Tibial nerve (tissue), 4 donors: ENCODE data around the gene SEMA3B. TPM values are rescaled to one million over a fixed set of nuclear protein-coding genes. Genes with fewer than 3 reads are reported as not detected.
A peak's percentile ranks its signal among the peaks of the same experiment; 100 is the strongest.

ENCODE experiments used
- DNase-seq, 2 donors: peaks; one replicate each; pipeline ENCODE4 v3.0.0-alpha.2; 2019; ENCODE audit warnings: low spot score in 2 of 2
- H3K27ac ChIP-seq, 4 donors: fragments of 200-600 bp; sonication (generic) in 3 of 4; one replicate each; pipeline ENCODE4 v1.5.1; 2017 to 2019; ENCODE audit warnings: mild to moderate bottlenecking in 1 of 4
- H3K27me3 ChIP-seq, 2 donors: fragments of 200-600 bp; sonication (generic) in 1 of 2; one replicate each; pipeline versions ENCODE4 v1.5.1 to v1.6.0; 2017 to 2019
- H3K36me3 ChIP-seq, 3 donors: fragments of 200-600 bp; sonication (generic); one replicate each; pipeline ENCODE4 v1.5.1; 2018 to 2019
- H3K4me1 ChIP-seq, 4 donors: fragments of 200-600 bp; sonication (generic) in 3 of 4; one replicate each; pipeline ENCODE4 v1.5.1; 2017 to 2019
- H3K4me3 ChIP-seq, 4 donors: fragments of 200-600 bp; sonication (generic) in 3 of 4; one replicate each; pipeline ENCODE4 v1.5.1; 2017 to 2019; ENCODE audit warnings: mild to moderate bottlenecking in 1 of 4, moderate library complexity in 1 of 4
- H3K9me3 ChIP-seq, 4 donors: fragments of 200-600 bp; sonication (generic) in 3 of 4; one replicate each; pipeline ENCODE4 v1.5.1; 2017 to 2019
- EP300 ChIP-seq, 2 donors: sonication (generic); formaldehyde crosslinking; IDR thresholded peaks; one replicate each; pipeline ENCODE4 v1.6.1; 2017; ENCODE audit warnings: antibody characterized with exemption in 2 of 2, mild to moderate bottlenecking in 1 of 2
- POLR2A ChIP-seq, 2 donors: fragments of 450-650 bp; IDR thresholded peaks; one replicate each; pipeline ENCODE4 v1.6.1; 2017; ENCODE audit warnings: antibody characterized with exemption in 2 of 2, mild to moderate bottlenecking in 2 of 2, moderate library complexity in 2 of 2
- WGBS, 2 donors: methylation state at CpG; one replicate each; pipeline ENCODE4 v1.1.5; 2018; 5-methylcytosine and 5-hydroxymethylcytosine counted together
- total RNA-seq, 4 donors: library from RNA; depleted of rRNA; stranded (reverse); fragments of >200 nt; gene quantifications; one replicate each; pipeline ENCODE4 v1.1.0, GENCODE V29; 2016
- TF ChIP-seq, protein P1 (sequence below), 5 experiments: fragments of 200-600 bp in 3 of 5; fragments of 450-650 bp in 2 of 5; sonication (generic) in 3 of 5; IDR thresholded peaks; one replicate each; pipeline ENCODE4 v1.5.1; 2016 to 2019; ENCODE audit warnings: antibody characterized with exemption in 5 of 5, mild to moderate bottlenecking in 3 of 5, moderate library complexity in 2 of 5

The SEMA3B gene
- total RNA-seq, 4 donors from 2014 or later = 251 to 334 (median 261) TPM

DNA sequence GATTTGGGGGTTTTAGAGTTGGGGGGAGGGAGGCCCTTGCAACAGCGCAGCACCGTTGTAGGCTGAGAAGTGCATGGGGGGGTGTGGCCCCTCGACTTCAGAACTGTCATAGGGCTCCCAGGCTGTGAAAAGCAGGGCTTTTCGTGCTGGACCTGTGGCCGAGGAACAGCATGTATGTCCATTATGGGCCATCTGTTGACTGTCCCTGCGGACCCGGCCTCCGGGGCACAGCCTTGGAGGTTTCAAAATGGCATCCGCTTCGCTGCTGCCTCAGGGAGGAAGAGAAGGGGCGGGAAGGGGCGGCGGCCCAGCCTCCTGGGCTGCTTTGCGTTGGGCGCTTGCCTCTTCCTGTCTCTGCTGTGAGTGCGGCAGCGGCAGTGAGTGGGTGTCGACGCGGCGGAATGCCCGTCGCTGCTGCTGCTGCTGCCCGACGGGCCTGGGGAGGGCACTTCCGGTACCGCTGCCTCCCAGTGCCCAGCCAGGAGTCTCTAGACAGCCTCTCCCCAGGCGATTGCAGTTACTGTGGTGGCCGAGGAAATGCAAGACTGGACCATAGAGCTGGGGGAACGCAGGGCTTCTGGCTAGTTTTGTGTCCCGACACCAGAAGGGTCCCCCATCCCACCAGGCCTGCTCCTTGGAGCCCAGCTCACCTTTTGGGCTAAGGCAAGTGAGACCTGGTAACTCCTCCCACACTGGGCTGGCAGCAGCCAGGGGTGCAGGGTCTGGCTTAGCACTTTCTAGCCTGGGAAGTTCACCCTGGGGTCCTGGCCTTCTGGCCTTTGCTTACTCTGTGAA lies 31.0 kb upstream of the SEMA3B start:
- H3K27ac ChIP-seq = peak overlapping the region; percentile 75 to 96 (median 88)
- peaks cover 0 to 10% (median 0%) of the 10 kb centered on the region in 3 donors for H3K36me3 ChIP-seq
- TF ChIP-seq POLR2A (IDR thresholded peaks at IDR 0.05) (peak; percentile 37 to 53), EP300 (IDR thresholded peaks at IDR 0.05) (peak in 1 of 2 donors; percentile 82)
- TF ChIP-seq, protein P1, sequence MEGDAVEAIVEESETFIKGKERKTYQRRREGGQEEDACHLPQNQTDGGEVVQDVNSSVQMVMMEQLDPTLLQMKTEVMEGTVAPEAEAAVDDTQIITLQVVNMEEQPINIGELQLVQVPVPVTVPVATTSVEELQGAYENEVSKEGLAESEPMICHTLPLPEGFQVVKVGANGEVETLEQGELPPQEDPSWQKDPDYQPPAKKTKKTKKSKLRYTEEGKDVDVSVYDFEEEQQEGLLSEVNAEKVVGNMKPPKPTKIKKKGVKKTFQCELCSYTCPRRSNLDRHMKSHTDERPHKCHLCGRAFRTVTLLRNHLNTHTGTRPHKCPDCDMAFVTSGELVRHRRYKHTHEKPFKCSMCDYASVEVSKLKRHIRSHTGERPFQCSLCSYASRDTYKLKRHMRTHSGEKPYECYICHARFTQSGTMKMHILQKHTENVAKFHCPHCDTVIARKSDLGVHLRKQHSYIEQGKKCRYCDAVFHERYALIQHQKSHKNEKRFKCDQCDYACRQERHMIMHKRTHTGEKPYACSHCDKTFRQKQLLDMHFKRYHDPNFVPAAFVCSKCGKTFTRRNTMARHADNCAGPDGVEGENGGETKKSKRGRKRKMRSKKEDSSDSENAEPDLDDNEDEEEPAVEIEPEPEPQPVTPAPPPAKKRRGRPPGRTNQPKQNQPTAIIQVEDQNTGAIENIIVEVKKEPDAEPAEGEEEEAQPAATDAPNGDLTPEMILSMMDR (IDR thresholded peaks at IDR 0.05) = no peak
- WGBS, 2 donors = 0 to 1% methylated on average over 20 to 24 of the region's 31 CpGs
- peak; percentile 65 to 66 for DNase-seq
- peak overlapping the region; percentile 77 to 91 (median 80) for H3K4me3 ChIP-seq
- no peaks in the 10 kb centered on the region for H3K27me3 ChIP-seq
- H3K9me3 ChIP-seq = no peaks in the 10 kb centered on the region
- H3K4me1 ChIP-seq = peaks cover 0 to 62% (median 58%) of the 10 kb centered on the region in 4 donors

DNA sequence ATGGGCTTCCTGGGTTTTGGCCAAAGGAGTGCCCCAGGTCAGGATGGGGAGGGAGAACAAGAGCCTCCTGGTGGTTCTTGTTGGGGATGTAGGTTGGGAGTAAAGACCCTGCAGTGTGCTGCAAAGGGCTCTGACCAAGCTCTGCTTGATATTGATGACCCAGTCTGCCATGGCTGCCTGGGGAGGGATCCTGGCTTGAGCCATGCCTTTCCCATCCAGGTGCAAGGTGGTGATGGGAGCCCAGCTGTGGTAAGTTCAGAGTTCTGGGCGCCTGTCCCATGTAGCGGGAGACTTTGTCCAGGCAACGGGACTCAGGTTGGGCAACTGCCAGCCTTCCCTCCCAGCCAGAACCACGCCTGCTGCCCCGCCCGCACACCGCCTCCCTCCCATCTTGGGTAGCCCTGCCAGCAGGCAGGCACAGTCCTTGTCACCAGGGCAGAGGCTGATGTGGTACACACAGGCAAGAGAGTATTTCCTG lies 30.4 kb upstream of the SEMA3B start:
- H3K36me3 ChIP-seq = peaks cover 0 to 10% (median 0%) of the 10 kb centered on the region in 3 donors
- H3K9me3 ChIP-seq = no peaks in the 10 kb centered on the region
- WGBS, 2 donors = 5 to 20% methylated on average over 7 of the region's 7 CpGs
- TF ChIP-seq, protein P1 (IDR thresholded peaks at IDR 0.05) = no peak
- peak in 1 of 2 donors; percentile 26 for TF ChIP-seq POLR2A (IDR thresholded peaks at IDR 0.05)
- peak in 1 of 2 donors; percentile 56 for TF ChIP-seq EP300 (IDR thresholded peaks at IDR 0.05)
- peak overlapping the region; percentile 77 to 91 (median 80) for H3K4me3 ChIP-seq
- peak; percentile 72 to 74 for DNase-seq
- H3K4me1 ChIP-seq = peaks cover 0 to 69% (median 64%) of the 10 kb centered on the region in 4 donors
- no peaks in the 10 kb centered on the region for H3K27me3 ChIP-seq
- peak overlapping the region; percentile 75 to 96 (median 88) for H3K27ac ChIP-seq

DNA sequence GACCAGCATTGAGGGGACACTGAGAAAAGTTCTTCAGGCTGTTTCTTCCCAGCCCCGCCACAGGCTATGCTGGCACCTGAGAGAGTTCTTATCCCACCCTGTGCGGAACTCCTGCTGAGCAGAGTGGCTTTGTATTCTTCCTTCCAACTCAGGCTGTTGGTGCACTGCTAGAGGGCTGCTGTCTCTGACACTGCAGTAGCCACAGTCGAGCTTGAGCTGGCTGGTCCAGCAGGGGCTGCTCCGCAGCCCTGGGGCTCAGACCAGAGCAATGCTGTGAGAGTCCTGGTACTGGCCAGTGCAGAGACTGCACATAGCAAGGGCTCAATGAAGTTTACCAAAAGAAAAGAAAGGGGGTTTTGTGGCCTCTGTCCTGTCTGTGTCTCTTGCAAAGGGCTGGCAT lies 29.3 kb upstream of the SEMA3B start:
- H3K4me3 ChIP-seq = no peak overlapping the region
- H3K9me3 ChIP-seq = no peaks in the 10 kb centered on the region
- peak overlapping the region; percentile 23 to 96 (median 88) for H3K27ac ChIP-seq
- no peak for TF ChIP-seq POLR2A (IDR thresholded peaks at IDR 0.05)
- TF ChIP-seq, protein P1 (IDR thresholded peaks at IDR 0.05) = no peak
- TF ChIP-seq EP300 (IDR thresholded peaks at IDR 0.05) = no peak
- no peaks in the 10 kb centered on the region for H3K27me3 ChIP-seq
- no peak for DNase-seq
- peaks cover 0 to 74% (median 72%) of the 10 kb centered on the region in 4 donors for H3K4me1 ChIP-seq
- H3K36me3 ChIP-seq = peaks cover 0 to 10% (median 0%) of the 10 kb centered on the region in 3 donors
- 72 to 77% methylated on average over 4 of the region's 4 CpGs for WGBS, 2 donors

DNA sequence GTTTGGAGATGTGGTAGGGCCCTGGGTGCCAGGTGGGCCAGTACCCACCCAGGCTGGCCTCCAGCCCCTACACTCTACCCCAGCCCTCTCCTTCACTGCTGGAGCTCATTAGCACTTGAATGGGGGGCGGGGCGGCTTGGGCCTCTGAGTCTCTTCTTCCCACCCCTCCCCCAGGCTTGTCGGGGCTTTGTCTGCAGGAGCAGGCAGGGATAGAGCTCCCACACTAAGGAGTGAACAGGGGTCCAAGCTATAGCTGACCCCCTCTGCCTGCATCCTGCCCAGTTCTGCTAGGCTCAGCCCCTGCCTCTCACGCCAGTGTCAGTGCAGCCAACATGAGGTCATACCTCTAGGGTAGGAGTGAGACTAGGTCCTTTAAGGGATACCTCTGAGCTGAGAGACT lies 27.8 kb upstream of the SEMA3B start:
- Histone ChIP-seq H3K4me1 (peaks cover 0 to 80% (median 78%) of the 10 kb centered on the region in 4 donors), H3K27ac (peak overlapping the region in 3 of 4 donors; percentile 75 to 96 (median 84)), H3K9me3 (no peaks in the 10 kb centered on the region), H3K36me3 (peaks cover 0 to 10% (median 0%) of the 10 kb centered on the region in 3 donors), H3K4me3 (no peak overlapping the region), H3K27me3 (no peaks in the 10 kb centered on the region)
- TF ChIP-seq POLR2A (IDR thresholded peaks at IDR 0.05) = no peak
- TF ChIP-seq, protein P1 (IDR thresholded peaks at IDR 0.05) = no peak
- no peak for TF ChIP-seq EP300 (IDR thresholded peaks at IDR 0.05)
- 33 to 44% methylated on average over 4 of the region's 4 CpGs for WGBS, 2 donors
- DNase-seq = no peak
